Retinal pigment epithelial cell (primary cell): ENCODE results near the gene SPTA1.

Experiments
- DNase-seq: peaks from one replicate; pipeline ENCODE4 v3.0.0-alpha.2; 2010; ENCODE audit warnings: low read depth
- H3K4me3 ChIP-seq: 2 replicates; pipeline ENCODE4 v1.5.1; 2011; ENCODE audit warnings: mild to moderate bottlenecking, low read length, control low read depth, moderate library complexity
- CTCF ChIP-seq: conservative IDR thresholded peaks from 2 replicates; pipeline ENCODE4 v1.5.1; 2011; ENCODE audit warnings: low read depth, low read length, control low read depth, inconsistent platforms

SPTA1 gene

GRCh38 chr1:158638146-158638545 is 48.4 kb downstream of the SPTA1 start:
- no peak overlapping the region for H3K4me3 ChIP-seq
- no peak for DNase-seq
- TF ChIP-seq CTCF, result no peak

GRCh38 chr1:158613764-158614163 is 72.8 kb downstream of the SPTA1 start:
- no peak overlapping the region for H3K4me3 ChIP-seq
- no peak for DNase-seq
- no peak for TF ChIP-seq CTCF

DNA sequence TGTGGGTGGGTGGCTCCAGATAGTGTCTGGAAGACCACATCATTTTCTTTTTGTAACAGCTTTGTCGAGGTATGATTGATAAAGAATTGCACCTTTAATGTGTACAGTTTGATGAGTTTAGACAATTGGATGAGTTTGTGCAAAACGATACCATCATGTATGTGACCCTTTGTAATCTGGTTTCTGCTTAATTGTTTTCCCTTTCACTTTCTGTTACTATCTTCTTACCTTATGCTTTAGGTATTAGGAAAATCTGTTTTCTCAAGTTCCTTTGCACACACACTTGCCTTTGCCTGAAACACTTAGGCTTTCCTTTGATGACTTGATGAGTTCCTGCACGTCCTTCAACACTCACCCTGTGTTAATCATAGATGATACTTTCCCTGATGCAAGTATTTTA is 74.6 kb downstream of the SPTA1 start:
- no peak for DNase-seq
- TF ChIP-seq CTCF, result no peak
- H3K4me3 ChIP-seq, result no peak overlapping the region

- DNase-seq, result no peak
- no peak for TF ChIP-seq CTCF
- no peak overlapping the region for H3K4me3 ChIP-seq
Measured at GRCh38 chr1:158607296-158607695, 79.2 kb downstream of the SPTA1 start.

GRCh38 chr1:158604968-158605367 is 81.5 kb downstream of the SPTA1 start, which contains the start of gene OR10Z1:
Gene OR10Z1 (plus strand): TSS chr1:158605268. CDS start chr1:158606439, 1,171 bp downstream.
- DNase-seq, result no peak
- no peak within 1 kb of the TSS for H3K4me3 ChIP-seq
- no peak for TF ChIP-seq CTCF

DNA sequence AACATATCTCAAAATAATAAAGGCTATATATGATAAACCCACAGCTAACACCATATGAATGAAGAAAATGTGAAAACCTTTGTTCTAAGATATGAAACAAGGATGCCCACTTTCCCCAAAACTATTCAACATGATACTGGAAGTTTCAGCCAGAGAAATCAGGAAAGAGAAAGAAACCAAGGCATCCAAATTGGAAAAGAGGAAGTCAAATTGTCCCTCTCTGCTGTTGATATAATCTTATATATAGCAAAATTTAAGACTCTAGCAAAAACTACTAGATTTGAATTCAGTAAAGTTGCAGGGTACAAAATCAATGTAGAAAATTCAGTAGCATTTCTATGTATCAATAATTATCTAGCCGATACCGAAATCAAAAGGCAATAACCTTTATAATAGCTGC is 85.8 kb downstream of the SPTA1 start:
- DNase-seq, result no peak
- TF ChIP-seq CTCF, result no peak
- no peak overlapping the region for H3K4me3 ChIP-seq

DNA sequence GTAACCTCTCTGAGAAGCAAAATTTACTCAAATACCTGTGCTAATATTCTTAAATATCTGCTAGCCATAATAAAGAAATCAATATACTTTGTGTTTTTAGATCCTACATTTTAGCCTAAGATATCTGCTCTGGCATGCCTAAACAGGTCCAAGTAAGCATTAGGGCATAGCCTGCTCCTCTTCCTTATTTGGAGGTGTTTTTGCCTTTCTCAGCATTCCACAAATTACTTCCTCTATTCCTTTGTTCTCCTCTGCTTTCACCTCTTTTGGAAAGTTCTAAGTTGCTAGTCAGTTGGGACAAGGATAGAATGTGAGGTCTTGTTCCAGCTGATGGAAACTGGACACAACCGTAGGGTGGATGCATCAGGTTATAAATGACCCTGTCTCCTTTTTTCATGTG is 99.6 kb downstream of the SPTA1 start:
- TF ChIP-seq CTCF, result no peak
- no peak overlapping the region for H3K4me3 ChIP-seq
- DNase-seq, result no peak
